CD4-positive, CD25-positive, alpha-beta regulatory T cell (primary cell): ENCODE measurements around the gene CWC27. TPM values are rescaled to one million over a fixed set of nuclear protein-coding genes. Genes with fewer than 3 reads are reported as not detected.
A peak's percentile ranks its signal among the peaks of the same experiment; 100 is the strongest.

ENCODE experiments used
- ATAC-seq, 2 donors: fragments of 150-1000 bp; cut with Tn5 transposase; one replicate each; pipeline ENCODE4 v1.10.0; 2021; ENCODE audit warnings: low read depth in 2 of 2, moderate number of reproducible peaks in 2 of 2, moderate library complexity in 1 of 2
- DNase-seq, 3 donors: peaks; one replicate each; pipeline versions ENCODE4 v3.0.0 to v3.0.0-alpha.2; 2012 to 2022; ENCODE audit warnings: mixed read lengths in 1 of 3
- H3K27ac ChIP-seq: one replicate; pipeline ENCODE4 v1.7.0; 2013; ENCODE audit warnings: mild to moderate bottlenecking, low read length; ENCODE audit not compliant: insufficient read depth, poor library complexity, severe bottlenecking
- H3K27me3 ChIP-seq: one replicate; pipeline ENCODE4 v1.7.0; 2013; ENCODE audit warnings: low read length; ENCODE audit not compliant: control insufficient read depth, insufficient read depth
- H3K36me3 ChIP-seq: one replicate; pipeline ENCODE4 v1.7.0; 2013; ENCODE audit warnings: mild to moderate bottlenecking, low read length, moderate library complexity; ENCODE audit not compliant: control insufficient read depth, insufficient read depth
- H3K4me1 ChIP-seq: 2 replicates; pipeline ENCODE4 v1.7.0; 2013; ENCODE audit warnings: mild to moderate bottlenecking, low read length; ENCODE audit not compliant: insufficient read depth, control insufficient read depth, poor library complexity, severe bottlenecking
- H3K4me3 ChIP-seq: one replicate; pipeline ENCODE4 v1.7.0; 2013; ENCODE audit warnings: low read depth, mild to moderate bottlenecking, low read length, moderate library complexity
- H3K9me3 ChIP-seq, 2 experiments: 1 replicate in 1 of 2; 2 replicates in 1 of 2; pipeline ENCODE4 v1.7.0; 2013; ENCODE audit warnings: low read length in 2 of 2, mild to moderate bottlenecking in 1 of 2, moderate library complexity in 1 of 2; ENCODE audit not compliant: control insufficient read depth in 2 of 2
- H3K27ac Mint-ChIP-seq, 3 donors: one replicate each; pipeline ENCODE4 v1.8.0; 2020 to 2022; ENCODE audit warnings: mild to moderate bottlenecking in 3 of 3, mixed read lengths in 3 of 3, moderate library complexity in 2 of 3
- H3K27me3 Mint-ChIP-seq: one replicate; pipeline ENCODE4 v1.8.0; 2022; ENCODE audit warnings: mild to moderate bottlenecking, mixed read lengths
- H3K36me3 Mint-ChIP-seq: one replicate; pipeline ENCODE4 v1.8.0; 2020; ENCODE audit warnings: mixed read lengths
- H3K4me1 Mint-ChIP-seq, 4 donors: one replicate each; pipeline ENCODE4 v1.8.0; 2020 to 2022; ENCODE audit warnings: mixed read lengths in 4 of 4, mild to moderate bottlenecking in 1 of 4
- H3K4me3 Mint-ChIP-seq, 4 donors: one replicate each; pipeline ENCODE4 v1.8.0; 2020 to 2022; ENCODE audit warnings: mild to moderate bottlenecking in 4 of 4, mixed read lengths in 4 of 4, moderate library complexity in 3 of 4
- H3K9me3 Mint-ChIP-seq, 7 donors: one replicate each; pipeline ENCODE4 v1.8.0; 2020 to 2022; ENCODE audit warnings: mixed read lengths in 7 of 7, mild to moderate bottlenecking in 3 of 7, moderate library complexity in 2 of 7
- polyA plus RNA-seq, 4 donors: library from polyadenylated mRNA; unstranded; fragments of 300-500 nt; fragmentation: Illumina TruSeq; gene quantifications; one replicate each; pipeline ENCODE4 v1.2.3, GENCODE V29; 2021
- total RNA-seq: library from RNA; stranded (reverse); gene quantifications from one replicate; pipeline ENCODE4 v1.2.3, GENCODE V29; 2022

Gene CWC27
- total RNA-seq (28.2 TPM), polyA plus RNA-seq (10 to 100 TPM; 22.4 to 33.4 (median 27.4) TPM)

GRCh38 chr5:64768358-64769312, at the start of gene CWC27, which contains the start of gene SREK1IP1:
Gene CWC27, plus strand, starts transcription at chr5:64768930. Its CDS starts 217 bp downstream, at chr5:64769147.
Gene SREK1IP1, minus strand, starts transcription at chr5:64768691. Its CDS starts 174 bp downstream, at chr5:64768517.
- DNase-seq (peak; percentile 67 to 94 (median 87)), ATAC-seq (peak; percentile 98 to 99)
- H3K27me3 ChIP-seq, result no peaks in the 10 kb centered on the region
- peaks cover 25 to 77% (median 63%) of the 10 kb centered on the region in 4 donors for H3K4me1 Mint-ChIP-seq
- peak within 1 kb of the TSS; percentile 98 to 99 (median 98) for H3K27ac Mint-ChIP-seq
- H3K4me3 Mint-ChIP-seq, result peak within 1 kb of the TSS; percentile 95 to 100 (median 98)
- H3K9me3 Mint-ChIP-seq, result peaks cover 0 to 1% (median 0%) of the 10 kb centered on the region in 7 donors
- H3K4me1 ChIP-seq, result peaks cover 35% of the 10 kb centered on the region
- peak within 1 kb of the TSS; percentile 79 for H3K27ac ChIP-seq
- no peaks in the 10 kb centered on the region for H3K27me3 Mint-ChIP-seq
- peak within 1 kb of the TSS; percentile 99 for H3K4me3 ChIP-seq
- peaks cover 4% of the 10 kb centered on the region for H3K36me3 ChIP-seq
- no peaks in the 10 kb centered on the region for H3K9me3 ChIP-seq
- H3K36me3 Mint-ChIP-seq, result peaks cover 8% of the 10 kb centered on the region

GRCh38 chr5:64722588-64722987, 46.1 kb upstream of the CWC27 start:
- no peak overlapping the region for H3K4me3 Mint-ChIP-seq
- ATAC-seq (no peak), DNase-seq (no peak)
- no peaks in the 10 kb centered on the region for H3K9me3 ChIP-seq
- H3K4me1 Mint-ChIP-seq, result peaks cover 0 to 9% (median 4%) of the 10 kb centered on the region in 4 donors
- no peaks in the 10 kb centered on the region for H3K4me1 ChIP-seq
- H3K27me3 ChIP-seq, result no peaks in the 10 kb centered on the region
- H3K36me3 Mint-ChIP-seq, result peaks cover 21% of the 10 kb centered on the region
- no peak overlapping the region for H3K27ac Mint-ChIP-seq
- H3K9me3 Mint-ChIP-seq, result peaks cover 0 to 3% (median 0%) of the 10 kb centered on the region in 7 donors
- no peak overlapping the region for H3K4me3 ChIP-seq
- H3K27ac ChIP-seq, result no peak overlapping the region
- peaks cover 36% of the 10 kb centered on the region for H3K36me3 ChIP-seq
- no peaks in the 10 kb centered on the region for H3K27me3 Mint-ChIP-seq

GRCh38 chr5:64727150-64727549, 41.6 kb upstream of the CWC27 start:
- Mint-ChIP-seq H3K9me3 (peaks cover 0 to 2% (median 0%) of the 10 kb centered on the region in 7 donors), H3K36me3 (peaks cover 42% of the 10 kb centered on the region), H3K4me3 (no peak overlapping the region), H3K4me1 (peaks cover 0 to 17% (median 7%) of the 10 kb centered on the region in 4 donors), H3K27me3 (no peaks in the 10 kb centered on the region), H3K27ac (peak overlapping the region in 1 of 3 donors; percentile 18)
- DNase-seq, result no peak
- H3K27me3 ChIP-seq, result no peaks in the 10 kb centered on the region
- no peak overlapping the region for H3K4me3 ChIP-seq
- ATAC-seq, result no peak
- peaks cover 35% of the 10 kb centered on the region for H3K36me3 ChIP-seq
- no peaks in the 10 kb centered on the region for H3K9me3 ChIP-seq
- H3K27ac ChIP-seq, result no peak overlapping the region
- no peaks in the 10 kb centered on the region for H3K4me1 ChIP-seq

GRCh38 chr5:64742411-64742810, 26.3 kb upstream of the CWC27 start:
- peaks cover 5 to 10% (median 8%) of the 10 kb centered on the region in 4 donors for H3K4me1 Mint-ChIP-seq
- no peaks in the 10 kb centered on the region for H3K9me3 Mint-ChIP-seq
- no peak overlapping the region for H3K27ac ChIP-seq
- H3K36me3 Mint-ChIP-seq, result peaks cover 24% of the 10 kb centered on the region
- peaks cover 28% of the 10 kb centered on the region for H3K36me3 ChIP-seq
- no peak overlapping the region for H3K4me3 ChIP-seq
- ATAC-seq (no peak), DNase-seq (no peak)
- no peaks in the 10 kb centered on the region for H3K27me3 ChIP-seq
- no peak overlapping the region for H3K4me3 Mint-ChIP-seq
- no peaks in the 10 kb centered on the region for H3K9me3 ChIP-seq
- H3K27me3 Mint-ChIP-seq, result no peaks in the 10 kb centered on the region
- no peaks in the 10 kb centered on the region for H3K4me1 ChIP-seq
- no peak overlapping the region for H3K27ac Mint-ChIP-seq

- Mint-ChIP-seq H3K9me3 (no peaks in the 10 kb centered on the region), H3K36me3 (peaks cover 22% of the 10 kb centered on the region), H3K27ac (no peak overlapping the region), H3K4me3 (no peak overlapping the region), H3K27me3 (no peaks in the 10 kb centered on the region), H3K4me1 (peaks cover 5 to 10% (median 8%) of the 10 kb centered on the region in 4 donors)
- Histone ChIP-seq H3K4me1 (no peaks in the 10 kb centered on the region), H3K36me3 (peaks cover 28% of the 10 kb centered on the region), H3K9me3 (no peaks in the 10 kb centered on the region), H3K27ac (no peak overlapping the region), H3K4me3 (no peak overlapping the region), H3K27me3 (no peaks in the 10 kb centered on the region)
- DNase-seq (no peak), ATAC-seq (no peak)
Measured at GRCh38 chr5:64742821-64743220, 25.9 kb upstream of the CWC27 start.

- H3K36me3 Mint-ChIP-seq, result peaks cover 14% of the 10 kb centered on the region
- no peaks in the 10 kb centered on the region for H3K9me3 ChIP-seq
- H3K27ac Mint-ChIP-seq, result peak overlapping the region in 1 of 3 donors; percentile 85
- no peaks in the 10 kb centered on the region for H3K4me1 ChIP-seq
- H3K9me3 Mint-ChIP-seq, result no peaks in the 10 kb centered on the region
- ATAC-seq (no peak), DNase-seq (no peak)
- H3K27ac ChIP-seq, result no peak overlapping the region
- no peaks in the 10 kb centered on the region for H3K27me3 Mint-ChIP-seq
- peaks cover 8 to 12% (median 10%) of the 10 kb centered on the region in 4 donors for H3K4me1 Mint-ChIP-seq
- no peak overlapping the region for H3K4me3 Mint-ChIP-seq
- H3K27me3 ChIP-seq, result no peaks in the 10 kb centered on the region
- peaks cover 12% of the 10 kb centered on the region for H3K36me3 ChIP-seq
- H3K4me3 ChIP-seq, result no peak overlapping the region
Measured at GRCh38 chr5:64744914-64745313, 23.8 kb upstream of the CWC27 start.

GRCh38 chr5:64746446-64746845, 22.3 kb upstream of the CWC27 start:
- peaks cover 5% of the 10 kb centered on the region for H3K36me3 ChIP-seq
- no peaks in the 10 kb centered on the region for H3K9me3 ChIP-seq
- no peaks in the 10 kb centered on the region for H3K27me3 ChIP-seq
- Mint-ChIP-seq H3K9me3 (no peaks in the 10 kb centered on the region), H3K4me3 (no peak overlapping the region), H3K27ac (no peak overlapping the region), H3K27me3 (no peaks in the 10 kb centered on the region), H3K36me3 (peaks cover 22% of the 10 kb centered on the region), H3K4me1 (peaks cover 10 to 21% (median 12%) of the 10 kb centered on the region in 4 donors)
- no peak overlapping the region for H3K27ac ChIP-seq
- no peaks in the 10 kb centered on the region for H3K4me1 ChIP-seq
- DNase-seq, result no peak
- no peak overlapping the region for H3K4me3 ChIP-seq
- ATAC-seq, result no peak
